BJ (cell line): ENCODE results near the gene HEG1. TPM values are rescaled to one million over a fixed set of nuclear protein-coding genes. Genes with fewer than 3 reads are reported as not detected.
A peak's percentile ranks its signal among the peaks of the same experiment; 100 is the strongest.

Source experiments
- CTCF ChIA-PET: fragments of 350-600 bp; formaldehyde crosslinking; extraction: SDS; loops from one replicate; lab custom pipeline; 2021; ENCODE audit warnings: antibody characterized with exemption, inconsistent platforms; lab: Yijun Ruan, JAX
- POLR2A ChIA-PET: fragments of 300-600 bp; sonication (Branson Sonifier 250); formaldehyde crosslinking; extraction: SDS; loops from one replicate; lab custom pipeline; 2021; ENCODE audit warnings: antibody characterized with exemption; lab: Charles Lee
- DNase-seq: peaks from one replicate; pipeline ENCODE4 v3.0.0-alpha.2; 2011; ENCODE audit warnings: low read depth
- H3K27me3 ChIP-seq: 2 replicates; pipeline ENCODE4 v1.6.0; 2011; ENCODE audit warnings: low read length; ENCODE audit not compliant: control insufficient read depth, insufficient read depth
- H3K36me3 ChIP-seq: 2 replicates; pipeline ENCODE4 v1.5.1; 2011; ENCODE audit warnings: low read length; ENCODE audit not compliant: control insufficient read depth, insufficient read depth
- H3K4me3 ChIP-seq: 2 replicates; pipeline ENCODE4 v1.5.1; 2011; ENCODE audit warnings: low read depth, mild to moderate bottlenecking, control low read depth, low read length
- polyA plus RNA-seq: library from polyadenylated mRNA; depleted of rRNA; stranded (reverse); fragments of >200 nt; gene quantifications from 2 replicates; pipeline ENCODE4 v1.2.3, GENCODE V29; 2011
- TF ChIP-seq, protein P1 (sequence below): IDR thresholded peaks from 2 replicates; pipeline ENCODE4 v1.5.1; 2011; ENCODE audit warnings: low read depth, mild to moderate bottlenecking, control low read depth, inconsistent platforms, low read length, moderate library complexity; ENCODE audit not compliant: insufficient read depth

The HEG1 gene
- polyA plus RNA-seq, 1 experiment, result 94.7 TPM

DNA sequence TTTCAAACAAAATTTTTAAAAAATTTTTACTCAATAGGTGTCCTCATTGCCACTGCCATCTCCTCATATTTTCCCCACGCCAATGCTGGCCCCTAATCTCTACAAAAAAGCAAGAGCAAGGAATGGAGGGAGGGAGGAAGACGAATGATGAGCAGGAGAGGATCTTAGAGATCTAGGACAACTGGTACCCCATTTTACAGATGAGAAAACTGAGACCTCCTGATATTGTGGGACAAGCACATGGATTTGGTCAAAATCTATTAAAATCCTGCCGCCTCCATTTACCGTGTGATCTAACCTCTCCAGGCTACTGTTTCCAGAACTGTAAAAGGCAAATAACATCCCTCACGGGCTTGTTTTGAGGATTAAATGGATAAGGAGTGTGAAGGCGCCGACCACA lies 4.6 kb downstream of the HEG1 start:
- DNase-seq, result no peak
- CTCF ChIA-PET, result no interaction called here
- Histone ChIP-seq H3K4me3 (peak overlapping the region; percentile 80), H3K36me3 (peaks cover 21% of the 10 kb centered on the region), H3K27me3 (no peaks in the 10 kb centered on the region)
- TF ChIP-seq, protein P1, sequence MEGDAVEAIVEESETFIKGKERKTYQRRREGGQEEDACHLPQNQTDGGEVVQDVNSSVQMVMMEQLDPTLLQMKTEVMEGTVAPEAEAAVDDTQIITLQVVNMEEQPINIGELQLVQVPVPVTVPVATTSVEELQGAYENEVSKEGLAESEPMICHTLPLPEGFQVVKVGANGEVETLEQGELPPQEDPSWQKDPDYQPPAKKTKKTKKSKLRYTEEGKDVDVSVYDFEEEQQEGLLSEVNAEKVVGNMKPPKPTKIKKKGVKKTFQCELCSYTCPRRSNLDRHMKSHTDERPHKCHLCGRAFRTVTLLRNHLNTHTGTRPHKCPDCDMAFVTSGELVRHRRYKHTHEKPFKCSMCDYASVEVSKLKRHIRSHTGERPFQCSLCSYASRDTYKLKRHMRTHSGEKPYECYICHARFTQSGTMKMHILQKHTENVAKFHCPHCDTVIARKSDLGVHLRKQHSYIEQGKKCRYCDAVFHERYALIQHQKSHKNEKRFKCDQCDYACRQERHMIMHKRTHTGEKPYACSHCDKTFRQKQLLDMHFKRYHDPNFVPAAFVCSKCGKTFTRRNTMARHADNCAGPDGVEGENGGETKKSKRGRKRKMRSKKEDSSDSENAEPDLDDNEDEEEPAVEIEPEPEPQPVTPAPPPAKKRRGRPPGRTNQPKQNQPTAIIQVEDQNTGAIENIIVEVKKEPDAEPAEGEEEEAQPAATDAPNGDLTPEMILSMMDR, result no peak
- POLR2A ChIA-PET, result no interaction called here

DNA sequence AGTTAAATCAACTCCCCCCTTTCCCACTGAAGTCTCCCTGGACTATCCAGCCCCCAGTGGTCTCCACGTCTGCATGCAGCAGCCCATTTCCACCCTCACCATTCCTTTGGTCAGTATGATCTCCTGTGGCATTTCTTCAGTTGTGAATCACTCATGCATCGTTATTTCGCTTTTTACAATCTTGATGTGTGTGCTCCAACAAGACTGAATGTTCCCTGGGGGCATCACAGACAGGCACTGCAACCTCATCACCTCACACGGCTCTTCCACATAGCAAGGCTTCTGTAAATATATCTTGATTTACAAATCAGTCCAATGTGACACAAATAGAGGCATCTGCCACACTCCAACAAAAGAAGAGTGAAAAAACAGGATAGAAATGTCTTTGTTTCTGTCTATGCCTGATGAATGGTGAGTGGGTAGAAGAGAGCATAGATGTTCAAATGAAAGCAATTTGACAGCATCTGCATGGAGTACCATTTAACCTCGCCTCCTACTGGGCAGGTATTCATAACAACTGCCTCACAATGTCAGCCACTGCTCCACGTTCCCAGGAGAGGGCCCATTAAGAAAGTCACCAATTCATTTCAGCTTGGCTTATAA lies 5.2 kb downstream of the HEG1 start:
- H3K27me3 ChIP-seq, result no peaks in the 10 kb centered on the region
- H3K4me3 ChIP-seq, result no peak overlapping the region
- no peak for DNase-seq
- CTCF ChIA-PET, result no interaction called here
- POLR2A ChIA-PET, result no interaction called here
- TF ChIP-seq, protein P1, result no peak
- H3K36me3 ChIP-seq, result peaks cover 21% of the 10 kb centered on the region

DNA sequence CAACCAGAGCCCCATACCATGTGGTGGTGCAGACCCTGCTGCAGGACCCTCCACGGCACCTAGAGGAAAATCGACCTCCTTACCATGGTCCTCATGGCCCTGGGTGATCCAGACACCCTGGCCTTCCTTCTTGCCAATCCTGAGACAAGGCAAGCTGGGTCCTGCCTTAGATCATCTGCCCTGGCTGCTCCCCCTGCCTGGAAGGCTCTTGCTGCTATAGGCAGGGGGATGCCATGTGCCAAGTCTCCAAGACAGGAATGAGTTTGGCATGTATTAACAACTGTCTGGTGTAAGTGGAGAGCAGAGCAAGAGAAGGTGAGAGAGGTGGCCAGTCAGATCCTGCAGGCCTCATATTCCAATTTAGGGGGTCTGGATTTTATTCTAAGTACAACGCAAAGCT lies 7.5 kb downstream of the HEG1 start:
- TF ChIP-seq, protein P1, result no peak
- ChIA-PET POLR2A (interaction anchor here (0.7 kb wide), 1 partner anchor 9 kb away, joined by 3 read pairs; no protein-coding TSS in a partner anchor), CTCF (interaction anchor here (1.7 kb wide), 1 partner anchor 10 kb away, joined by 7 read pairs; no protein-coding TSS in a partner anchor)
- no peak for DNase-seq
- Histone ChIP-seq H3K27me3 (no peaks in the 10 kb centered on the region), H3K4me3 (no peak overlapping the region), H3K36me3 (peaks cover 23% of the 10 kb centered on the region)

DNA sequence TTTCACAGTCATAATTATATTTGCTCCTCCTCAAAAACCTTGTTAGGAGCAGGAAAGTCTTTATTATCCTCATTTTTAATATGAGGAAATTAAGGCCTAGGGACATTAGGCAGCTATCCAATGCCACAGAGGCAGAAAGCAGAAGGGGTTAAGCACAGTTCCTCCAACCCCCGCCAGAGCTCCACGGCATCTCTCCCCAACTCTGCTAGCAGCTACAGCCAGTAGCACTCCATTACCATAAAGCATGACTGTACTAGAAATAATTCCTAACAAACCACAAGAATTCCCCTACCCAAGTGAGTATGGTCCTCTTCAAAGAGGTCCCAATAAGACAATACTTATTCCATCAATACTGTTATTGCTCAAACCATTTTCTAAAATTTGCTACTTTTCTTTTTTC lies 9.8 kb downstream of the HEG1 start:
- Histone ChIP-seq H3K27me3 (no peaks in the 10 kb centered on the region), H3K4me3 (no peak overlapping the region), H3K36me3 (peaks cover 25% of the 10 kb centered on the region)
- DNase-seq, result peak; percentile 32
- TF ChIP-seq, protein P1, result peak; percentile 59
- CTCF ChIA-PET, result interaction anchor here (1.0 to 1.2 kb wide), 4 partner anchors 11 to 149 kb away, joined by 3 to 6 read pairs (median 5); no protein-coding TSS in a partner anchor
- POLR2A ChIA-PET, result no interaction called here

DNA sequence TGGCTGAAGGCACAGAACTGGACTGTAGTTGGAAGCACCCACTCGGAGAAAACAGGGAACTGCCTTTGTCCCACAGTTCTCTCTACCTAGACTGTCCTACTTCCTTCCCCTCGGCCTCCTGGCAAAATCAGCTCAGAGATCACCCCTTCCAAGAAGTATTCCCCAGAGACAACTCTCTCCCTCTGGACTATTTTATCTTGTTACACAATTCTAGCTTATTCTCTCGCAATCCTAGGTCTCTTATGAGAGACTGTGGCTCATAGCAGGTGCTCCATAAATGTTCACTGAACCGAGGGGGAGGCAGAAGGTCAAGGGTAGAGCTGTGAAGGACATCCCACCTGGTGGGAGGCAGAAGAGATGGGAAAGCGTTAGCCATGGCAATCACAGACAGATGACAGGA lies 10.6 kb downstream of the HEG1 start:
- H3K27me3 ChIP-seq, result no peaks in the 10 kb centered on the region
- H3K36me3 ChIP-seq, result peaks cover 25% of the 10 kb centered on the region
- TF ChIP-seq, protein P1, result no peak
- no peak overlapping the region for H3K4me3 ChIP-seq
- DNase-seq, result no peak
- CTCF ChIA-PET, result interaction anchor here (1.0 to 1.2 kb wide), 4 partner anchors 10 to 150 kb away, joined by 3 to 6 read pairs (median 5); no protein-coding TSS in a partner anchor
- POLR2A ChIA-PET, result no interaction called here
